Activated CD8-positive, alpha-beta T cell treated with anti-CD3 and anti-CD28 coated beads, Interleukin-2, amount 10 ng/mL, durations not matched to agents 7 days and 5 days (primary cell): Measurements from ENCODE around the gene TRAF7. TPM values are rescaled to one million over a fixed set of nuclear protein-coding genes. Genes with fewer than 3 reads are reported as not detected.
A peak's percentile ranks its signal among the peaks of the same experiment; 100 is the strongest.

Experiments used
- ATAC-seq: fragments of 150-1000 bp; cut with Tn5 transposase; one replicate; pipeline ENCODE4 v1.10.0; 2021; ENCODE audit warnings: moderate library complexity
- CTCF ChIA-PET: fragments of 350-600 bp; sonication (Branson Sonifier 250); formaldehyde crosslinking; loops from one replicate; lab custom pipeline; 2021; ENCODE audit warnings: antibody characterized with exemption; lab: Charles Lee
- POLR2A ChIA-PET: fragments of 350-600 bp; sonication (Branson Sonifier 250); formaldehyde crosslinking; loops from one replicate; lab custom pipeline; 2021; ENCODE audit warnings: antibody characterized with exemption; lab: Charles Lee
- DNase-seq: peaks from one replicate; pipeline ENCODE4 v3.0.0-alpha.2; 2020
- H3K27ac Mint-ChIP-seq: one replicate; pipeline ENCODE4 v1.8.0; 2021; ENCODE audit warnings: mild to moderate bottlenecking, mixed read lengths
- H3K27me3 Mint-ChIP-seq: one replicate; pipeline ENCODE4 v1.8.0; 2021; ENCODE audit warnings: low read depth, mixed read lengths
- H3K36me3 Mint-ChIP-seq: one replicate; pipeline ENCODE4 v1.8.0; 2021; ENCODE audit warnings: low read depth, mixed read lengths
- H3K4me1 Mint-ChIP-seq: one replicate; pipeline ENCODE4 v1.8.0; 2021; ENCODE audit warnings: low read depth, mixed read lengths
- H3K4me3 Mint-ChIP-seq: one replicate; pipeline ENCODE4 v1.8.0; 2021; ENCODE audit warnings: mild to moderate bottlenecking, mixed read lengths
- H3K9me3 Mint-ChIP-seq: one replicate; pipeline ENCODE4 v1.8.0; 2022; ENCODE audit warnings: mixed read lengths; ENCODE audit not compliant: insufficient read depth
- total RNA-seq, 2 experiments: library from RNA; stranded (reverse); gene quantifications; one replicate each; pipeline ENCODE4 v1.2.3, GENCODE V29; 2021

The TRAF7 gene
- total RNA-seq, 2 experiments from 2014 or later: 56.8 to 59.5 TPM

DNA sequence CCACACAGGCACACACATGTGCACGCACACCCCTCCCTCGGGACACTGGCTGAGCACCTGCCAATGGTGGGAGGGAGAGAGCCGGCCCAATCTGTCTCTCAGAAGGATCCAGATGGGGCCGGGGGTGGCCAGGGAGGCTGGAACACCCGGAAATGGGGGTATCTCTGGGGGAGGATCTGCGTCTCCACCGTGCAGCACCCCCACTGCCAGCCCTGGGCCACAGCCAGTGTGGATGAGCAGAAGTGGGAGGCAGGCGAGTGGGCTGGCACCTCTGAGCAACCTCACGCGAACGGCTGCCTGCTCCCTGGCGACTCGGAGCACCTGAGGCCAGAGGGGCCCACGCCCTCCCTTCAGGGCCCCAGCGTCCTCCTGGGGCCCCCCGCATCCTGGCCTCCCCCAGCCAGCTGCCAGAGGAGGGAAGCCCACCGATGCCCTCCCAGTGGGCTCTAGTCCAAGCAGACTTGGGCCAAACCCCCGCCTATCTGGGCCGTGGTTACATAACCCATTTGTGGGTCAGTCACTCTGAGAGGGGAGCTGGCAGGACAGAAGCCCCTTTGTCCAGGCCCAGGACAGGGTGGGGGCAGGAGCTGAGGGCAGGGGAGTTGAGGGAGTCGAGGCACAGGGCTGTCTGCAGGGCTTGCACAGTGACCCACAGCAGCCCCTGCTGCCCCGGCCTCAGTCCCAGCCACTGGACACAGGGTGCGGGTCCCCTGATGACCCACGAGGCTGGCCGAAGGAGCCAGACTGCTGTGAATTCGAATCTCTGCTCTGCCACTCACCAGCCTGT, 35.3 kb downstream of the TRAF7 start:
- Mint-ChIP-seq H3K27ac (no peak overlapping the region), H3K9me3 (no peaks in the 10 kb centered on the region), H3K4me1 (peaks cover 3% of the 10 kb centered on the region), H3K4me3 (no peak overlapping the region), H3K36me3 (no peaks in the 10 kb centered on the region), H3K27me3 (peaks cover 17% of the 10 kb centered on the region)
- DNase-seq: no peak
- ChIA-PET POLR2A (no interaction called here), CTCF (no interaction called here)
- no peak for ATAC-seq

DNA sequence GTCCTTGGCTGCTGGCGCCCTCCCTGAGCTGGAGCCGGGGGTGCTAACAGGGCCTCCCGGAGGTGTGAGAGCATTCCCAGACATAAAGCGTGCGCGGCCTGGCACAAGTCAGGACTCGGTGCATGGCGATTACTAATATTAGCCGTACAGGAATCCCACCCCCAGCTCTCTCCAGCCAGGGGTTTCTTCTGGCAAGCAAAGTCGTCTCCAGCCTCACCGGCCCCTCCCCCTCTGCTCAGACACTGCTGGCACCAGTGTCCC, 35.8 kb downstream of the TRAF7 start:
- no peak for ATAC-seq
- no peaks in the 10 kb centered on the region for H3K36me3 Mint-ChIP-seq
- no peak for DNase-seq
- no peak overlapping the region for H3K27ac Mint-ChIP-seq
- H3K9me3 Mint-ChIP-seq: no peaks in the 10 kb centered on the region
- CTCF ChIA-PET: no interaction called here
- peaks cover 3% of the 10 kb centered on the region for H3K4me1 Mint-ChIP-seq
- peaks cover 17% of the 10 kb centered on the region for H3K27me3 Mint-ChIP-seq
- no peak overlapping the region for H3K4me3 Mint-ChIP-seq
- POLR2A ChIA-PET: no interaction called here

DNA sequence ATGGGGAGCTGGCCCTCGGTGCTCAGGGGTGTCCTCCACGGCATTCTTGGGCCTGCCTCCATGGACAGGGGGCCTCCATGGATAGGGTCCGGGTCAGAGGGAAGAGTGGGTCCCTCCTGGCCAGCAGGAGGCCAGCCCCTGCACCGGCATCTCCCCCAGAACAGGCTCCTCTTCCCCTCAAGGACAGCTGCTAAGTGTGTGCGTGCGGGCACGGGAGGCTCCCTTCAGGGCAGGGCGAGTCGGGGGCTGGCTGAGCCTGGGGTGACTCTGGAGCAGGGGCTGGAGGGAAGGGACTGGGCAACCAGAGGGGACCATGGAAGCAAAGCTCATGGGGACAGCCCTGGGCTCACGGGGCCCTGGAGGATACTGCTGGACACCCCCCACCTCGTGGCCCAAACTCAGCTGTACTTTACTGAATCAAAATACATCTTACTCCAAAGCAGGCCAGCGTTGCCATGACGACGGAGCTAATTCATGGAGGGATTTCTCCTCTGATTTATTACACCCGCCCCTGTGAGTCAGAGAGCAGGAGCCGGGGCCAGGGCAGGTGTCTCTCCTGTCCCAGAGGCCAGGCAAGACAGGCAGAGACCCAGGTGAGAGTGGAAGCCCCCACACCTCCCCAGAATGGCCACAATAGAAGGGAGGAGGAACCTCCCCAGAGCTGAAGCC, 38.7 kb downstream of the TRAF7 start:
- DNase-seq (peak; percentile 56), ATAC-seq (peak; percentile 7)
- no peak overlapping the region for H3K4me3 Mint-ChIP-seq

DNA sequence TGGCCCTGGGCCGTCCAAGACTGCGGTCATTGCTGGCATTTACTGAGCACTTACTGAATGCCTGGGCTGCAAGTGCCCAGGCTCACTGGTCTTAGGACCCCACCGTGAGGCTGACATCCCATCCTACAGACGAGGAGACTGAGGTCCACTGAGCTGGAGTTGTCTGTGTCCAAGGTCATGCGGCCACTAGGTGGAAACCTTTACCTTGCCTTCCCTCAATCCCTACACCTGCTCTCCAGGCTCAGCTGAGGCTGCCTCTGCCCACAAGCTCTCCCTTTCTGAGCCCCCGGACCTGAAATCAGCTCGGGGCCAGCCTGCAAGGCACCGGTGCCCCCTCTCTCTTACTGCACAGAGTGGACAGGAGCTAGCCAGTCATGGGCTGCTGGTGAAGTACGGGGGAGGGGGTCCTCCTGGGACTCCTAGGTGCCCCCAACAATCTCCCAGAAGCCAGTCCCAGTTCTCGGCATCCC, 39.3 kb downstream of the TRAF7 start:
- Mint-ChIP-seq H3K4me1 (peaks cover 3% of the 10 kb centered on the region), H3K27me3 (peaks cover 40% of the 10 kb centered on the region), H3K27ac (no peak overlapping the region), H3K9me3 (no peaks in the 10 kb centered on the region), H3K36me3 (no peaks in the 10 kb centered on the region), H3K4me3 (no peak overlapping the region)
- CTCF ChIA-PET: interaction anchor here (0.7 to 2.7 kb wide), 12 partner anchors 9 to 306 kb away, joined by 3 to 20 read pairs (median 4); partner anchors contain the start of genes CCNF, ECI1, PGP and TRAF7
- ATAC-seq (peak; percentile 70), DNase-seq (peak; percentile 67)
- POLR2A ChIA-PET: interaction anchor here (0.6 to 1.0 kb wide), 5 partner anchors 40 to 510 kb away, joined by 3 to 5 read pairs (median 3); partner anchors contain the start of genes ECI1 and TRAF7

More for the DNA sequence above, 38.7 kb downstream of the TRAF7 start:
- ChIA-PET CTCF (interaction anchor here (0.7 to 2.7 kb wide), 11 partner anchors 9 to 306 kb away, joined by 3 to 20 read pairs (median 4); partner anchors contain the start of genes CCNF, ECI1, PGP and TRAF7), POLR2A (interaction anchor here (0.6 to 1.0 kb wide), 3 partner anchors 39 to 510 kb away, joined by 3 to 5 read pairs (median 4); partner anchors contain the start of genes ECI1 and TRAF7)
- no peak overlapping the region for H3K27ac Mint-ChIP-seq
- H3K27me3 Mint-ChIP-seq: peaks cover 40% of the 10 kb centered on the region
- no peaks in the 10 kb centered on the region for H3K36me3 Mint-ChIP-seq
- H3K4me1 Mint-ChIP-seq: peaks cover 3% of the 10 kb centered on the region
- no peaks in the 10 kb centered on the region for H3K9me3 Mint-ChIP-seq

DNA sequence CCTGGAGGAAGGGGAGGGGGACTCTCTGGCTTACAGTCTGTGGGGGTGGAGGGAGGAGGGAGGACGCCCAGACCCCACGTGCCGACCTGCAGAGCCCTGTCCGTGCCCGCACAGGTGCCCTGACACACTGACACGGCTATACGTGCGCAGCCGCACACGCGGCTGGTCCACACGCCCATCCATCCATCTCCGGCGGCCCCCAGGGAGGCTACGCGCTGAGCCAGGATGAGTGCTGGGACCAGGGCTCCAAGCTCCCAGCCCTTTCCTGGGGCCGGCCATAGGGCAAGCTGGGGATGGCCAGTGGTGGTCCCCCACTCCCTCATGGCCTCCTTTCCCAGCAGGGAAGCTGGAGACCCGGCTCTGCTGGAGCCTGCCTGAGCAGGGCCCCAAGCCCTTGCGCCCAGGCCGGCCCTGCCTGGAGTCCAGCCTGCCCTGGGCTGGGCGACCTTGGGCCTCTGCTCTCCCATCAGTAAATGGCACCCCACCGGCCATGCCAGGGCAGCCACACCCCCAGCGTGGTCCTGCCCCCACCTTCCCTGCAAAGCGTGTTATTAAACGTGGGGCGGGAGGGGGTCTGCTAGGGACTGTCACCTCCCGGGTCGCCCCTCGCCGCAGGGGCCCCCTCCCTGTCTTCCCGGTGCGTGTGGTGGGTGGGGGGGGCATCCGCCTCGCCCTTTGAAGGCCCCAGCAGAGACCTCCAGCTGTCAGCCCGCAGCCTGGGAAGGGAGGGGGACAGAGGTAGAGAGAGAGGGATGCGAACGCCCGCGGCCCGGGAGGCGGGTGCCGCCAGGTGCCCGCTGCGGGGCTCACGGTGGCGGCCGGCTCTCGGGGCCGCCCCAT, 40.0 kb downstream of the TRAF7 start:
- Mint-ChIP-seq H3K36me3 (no peaks in the 10 kb centered on the region), H3K4me3 (no peak overlapping the region), H3K27me3 (peaks cover 43% of the 10 kb centered on the region), H3K4me1 (peaks cover 3% of the 10 kb centered on the region), H3K27ac (no peak overlapping the region), H3K9me3 (no peaks in the 10 kb centered on the region)
- ChIA-PET CTCF (interaction anchor here (0.7 to 2.7 kb wide), 11 partner anchors 8 to 305 kb away, joined by 3 to 20 read pairs (median 4); partner anchors contain the start of genes CCNF, ECI1, PGP and TRAF7), POLR2A (interaction anchor here (0.6 to 1.0 kb wide), 4 partner anchors 56 to 511 kb away, joined by 3 to 5 read pairs (median 3); partner anchors contain the start of gene ECI1)
- ATAC-seq: peak; percentile 4
- DNase-seq: no peak

DNA sequence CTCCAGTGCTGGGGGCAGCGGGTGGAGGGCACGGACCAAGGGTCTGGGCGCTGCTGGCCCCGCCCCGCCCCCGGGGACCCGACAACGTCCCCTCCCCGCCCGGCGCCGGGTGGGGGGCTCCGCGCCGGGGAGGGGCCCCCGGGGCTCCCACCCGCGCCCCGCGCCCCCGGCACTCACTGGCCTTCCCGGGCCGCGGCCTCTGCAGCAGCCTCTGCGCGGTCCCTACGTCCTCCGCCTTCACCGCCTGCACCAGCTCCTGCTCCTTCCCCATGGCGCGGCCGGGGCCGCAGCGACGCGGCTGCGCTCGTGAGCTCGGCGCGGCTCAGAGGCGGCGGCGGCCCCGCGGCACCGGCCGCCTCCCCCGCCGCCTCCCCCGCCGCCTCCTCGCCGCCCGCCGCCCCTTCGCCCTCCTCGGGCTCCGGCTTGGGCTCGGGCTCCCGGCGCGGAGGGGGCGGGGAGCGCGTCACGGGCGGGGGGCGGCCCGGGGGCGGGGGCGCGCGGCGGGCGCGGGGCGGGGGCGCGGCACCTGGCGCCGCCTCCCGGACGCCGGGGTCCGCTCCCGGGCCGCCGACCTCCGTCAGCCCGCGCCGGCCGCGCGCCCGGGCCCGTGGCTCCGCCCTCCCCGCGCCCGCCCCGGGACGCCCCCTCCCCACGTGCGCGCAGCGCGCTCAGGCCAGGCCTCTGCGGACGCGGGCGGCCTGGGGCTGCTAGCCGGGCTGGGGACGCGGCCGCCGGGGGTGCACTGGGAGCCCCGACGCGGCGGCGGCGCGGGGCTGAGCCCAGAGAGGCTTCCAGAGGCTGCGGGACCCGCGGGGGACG, 40.8 kb downstream of the TRAF7 start, which contains the start of gene CASKIN1:
TSS of gene CASKIN1 (minus strand) at position 444 of the 819 bp plus-strand sequence. CDS start at position 271, 173 bp downstream.
- DNase-seq (no peak), ATAC-seq (peak; percentile 58)
- ChIA-PET POLR2A (interaction anchor here (0.8 kb wide), 1 partner anchor 42 kb away, joined by 4 read pairs; no protein-coding TSS in a partner anchor), CTCF (interaction anchor here (2.7 kb wide), 1 partner anchor 304 kb away, joined by 20 read pairs; no protein-coding TSS in a partner anchor)
- no peak within 1 kb of the TSS for H3K27ac Mint-ChIP-seq
- peaks cover 44% of the 10 kb centered on the region for H3K27me3 Mint-ChIP-seq
- H3K9me3 Mint-ChIP-seq: no peaks in the 10 kb centered on the region
- peak within 1 kb of the TSS; percentile 25 for H3K4me3 Mint-ChIP-seq
- H3K4me1 Mint-ChIP-seq: peaks cover 3% of the 10 kb centered on the region
- H3K36me3 Mint-ChIP-seq: no peaks in the 10 kb centered on the region

DNA sequence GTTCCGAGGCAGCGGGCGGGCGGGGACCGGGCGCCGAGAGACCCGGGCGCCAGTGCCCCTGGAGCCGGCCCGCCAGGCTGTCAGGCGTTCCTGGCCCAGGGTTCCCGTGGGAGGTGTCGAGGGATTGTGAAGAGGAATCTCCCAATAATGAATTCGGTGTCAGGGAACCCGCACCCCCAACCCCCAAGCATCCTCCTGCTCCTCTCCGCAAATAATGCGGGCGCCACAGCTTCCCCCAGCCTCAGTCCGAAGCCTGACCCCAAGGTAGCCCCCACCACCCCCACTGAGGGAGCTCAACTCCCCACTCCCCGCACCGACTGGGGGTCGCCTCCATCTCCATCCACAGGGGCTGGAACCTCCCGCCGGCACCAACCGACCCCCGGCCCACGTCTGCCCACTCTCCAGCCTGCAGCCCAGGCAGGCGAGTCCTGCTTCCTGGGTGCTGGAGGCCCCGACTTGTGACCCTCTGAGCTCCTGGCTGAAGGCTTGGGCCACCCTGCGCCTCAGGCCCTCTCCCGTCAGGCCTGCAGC, 41.5 kb downstream of the TRAF7 start:
- Mint-ChIP-seq H3K4me3 (peak overlapping the region; percentile 25), H3K27me3 (peaks cover 45% of the 10 kb centered on the region), H3K9me3 (no peaks in the 10 kb centered on the region), H3K27ac (no peak overlapping the region), H3K36me3 (no peaks in the 10 kb centered on the region), H3K4me1 (peaks cover 3% of the 10 kb centered on the region)
- DNase-seq (no peak), ATAC-seq (no peak)
- CTCF ChIA-PET: no interaction called here
- POLR2A ChIA-PET: interaction anchor here (0.8 kb wide), 1 partner anchor 43 kb away, joined by 4 read pairs; no protein-coding TSS in a partner anchor

DNA sequence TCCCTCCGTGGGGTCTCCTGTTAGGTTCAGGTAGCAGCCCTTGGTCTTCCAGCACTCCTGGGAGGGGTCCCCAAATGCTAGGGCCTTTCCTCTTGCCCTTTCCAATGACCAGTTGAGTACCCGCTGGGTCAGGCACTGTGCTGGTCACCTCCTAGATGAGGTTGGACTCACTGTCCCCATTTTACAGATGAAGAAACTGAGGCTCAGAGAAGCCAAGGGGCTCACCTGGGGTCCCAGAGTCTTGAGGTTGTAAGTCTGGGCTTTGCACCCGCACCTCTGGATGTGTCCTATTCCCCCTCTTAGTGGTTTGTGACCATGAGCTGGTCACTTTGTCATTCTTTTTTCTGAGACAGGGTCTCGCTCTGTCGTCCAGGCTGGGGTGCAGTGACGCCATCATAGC, 42.2 kb downstream of the TRAF7 start:
- peaks cover 49% of the 10 kb centered on the region for H3K27me3 Mint-ChIP-seq
- no peak overlapping the region for H3K4me3 Mint-ChIP-seq
- ChIA-PET POLR2A (no interaction called here), CTCF (no interaction called here)
- no peaks in the 10 kb centered on the region for H3K9me3 Mint-ChIP-seq
- no peak overlapping the region for H3K27ac Mint-ChIP-seq
- H3K4me1 Mint-ChIP-seq: peaks cover 3% of the 10 kb centered on the region
- ATAC-seq (no peak), DNase-seq (no peak)
- no peaks in the 10 kb centered on the region for H3K36me3 Mint-ChIP-seq

DNA sequence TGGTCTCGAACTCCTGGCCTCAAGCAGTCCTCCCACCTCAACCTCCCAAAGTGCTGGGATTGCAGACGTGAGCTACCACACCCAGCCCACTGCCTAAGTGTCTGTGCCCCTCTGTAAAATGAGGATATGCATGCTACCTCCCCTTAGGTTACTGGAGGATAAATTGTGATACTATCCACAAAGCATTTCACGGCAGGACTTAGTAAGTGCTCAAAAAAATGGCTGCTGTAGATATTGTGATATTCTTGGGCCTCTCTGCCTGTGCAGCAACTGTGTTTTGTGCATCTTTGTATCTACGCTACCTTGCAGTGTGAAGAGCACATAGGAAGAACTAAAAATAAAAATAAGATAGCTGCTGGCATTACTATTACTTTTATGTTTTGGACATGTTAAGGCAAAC, 42.7 kb downstream of the TRAF7 start:
- Mint-ChIP-seq H3K4me3 (no peak overlapping the region), H3K27ac (no peak overlapping the region), H3K4me1 (peaks cover 3% of the 10 kb centered on the region), H3K27me3 (peaks cover 49% of the 10 kb centered on the region), H3K9me3 (no peaks in the 10 kb centered on the region), H3K36me3 (no peaks in the 10 kb centered on the region)
- DNase-seq (no peak), ATAC-seq (no peak)
- CTCF ChIA-PET: no interaction called here
- POLR2A ChIA-PET: no interaction called here

DNA sequence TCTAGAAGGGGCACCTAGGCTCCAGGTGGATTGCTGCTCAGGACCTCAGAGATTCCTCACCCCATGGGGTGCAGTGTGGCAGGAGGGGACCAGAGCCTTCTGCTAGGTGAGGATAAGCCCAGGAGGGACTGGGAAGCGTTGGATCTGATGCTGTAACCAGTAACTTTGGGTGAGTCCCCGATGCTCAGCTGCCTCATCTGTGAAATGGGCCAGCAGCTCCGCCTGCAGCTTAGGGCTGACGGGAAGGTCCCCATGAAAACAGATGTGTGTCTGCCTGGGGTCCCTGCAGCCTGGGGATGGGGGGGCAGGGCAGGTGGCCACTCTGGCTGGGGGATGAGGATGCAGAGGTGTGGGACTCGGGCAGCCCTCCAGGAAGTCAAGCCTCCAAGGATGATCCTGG, 43.5 kb downstream of the TRAF7 start:
- no peak overlapping the region for H3K27ac Mint-ChIP-seq
- H3K27me3 Mint-ChIP-seq: peaks cover 48% of the 10 kb centered on the region
- no peaks in the 10 kb centered on the region for H3K9me3 Mint-ChIP-seq
- DNase-seq (no peak), ATAC-seq (no peak)
- H3K4me1 Mint-ChIP-seq: peaks cover 3% of the 10 kb centered on the region
- H3K4me3 Mint-ChIP-seq: no peak overlapping the region
- H3K36me3 Mint-ChIP-seq: no peaks in the 10 kb centered on the region
- ChIA-PET POLR2A (interaction anchor here (1.2 kb wide), 1 partner anchor 16 kb away, joined by 3 read pairs; the partner anchor contains the start of gene PGP), CTCF (no interaction called here)
